Kidney epithelial cell (primary cell): ENCODE data around the gene SURF1. TPM values are rescaled to one million over a fixed set of nuclear protein-coding genes. Genes with fewer than 3 reads are reported as not detected.

Experiments
- DNase-seq: peaks from one replicate; pipeline ENCODE4 v3.0.0-alpha.2; 2010; ENCODE audit warnings: low read depth
- H3K27me3 ChIP-seq: 2 replicates; pipeline ENCODE4 v1.6.0; 2011; ENCODE audit warnings: low read length; ENCODE audit not compliant: control insufficient read depth, insufficient read depth
- H3K36me3 ChIP-seq: 2 replicates; pipeline ENCODE4 v1.5.1; 2011; ENCODE audit warnings: low read length; ENCODE audit not compliant: control insufficient read depth, insufficient read depth
- H3K4me3 ChIP-seq: 2 replicates; pipeline ENCODE4 v1.5.1; 2011; ENCODE audit warnings: low read depth, mild to moderate bottlenecking, control low read depth, low read length
- total RNA-seq: library from RNA; depleted of rRNA; stranded (reverse); fragments of >200 nt; gene quantifications from 2 replicates; pipeline ENCODE4 v1.2.3, GENCODE V29; 2015
- TF ChIP-seq, protein P1 (sequence below): IDR thresholded peaks from 2 replicates; pipeline ENCODE4 v1.5.1; 2011; ENCODE audit warnings: mild to moderate bottlenecking, moderate library complexity, low read length, control low read depth, inconsistent platforms; ENCODE audit not compliant: insufficient read depth, poor library complexity, severe bottlenecking

The SURF1 gene, protein sequence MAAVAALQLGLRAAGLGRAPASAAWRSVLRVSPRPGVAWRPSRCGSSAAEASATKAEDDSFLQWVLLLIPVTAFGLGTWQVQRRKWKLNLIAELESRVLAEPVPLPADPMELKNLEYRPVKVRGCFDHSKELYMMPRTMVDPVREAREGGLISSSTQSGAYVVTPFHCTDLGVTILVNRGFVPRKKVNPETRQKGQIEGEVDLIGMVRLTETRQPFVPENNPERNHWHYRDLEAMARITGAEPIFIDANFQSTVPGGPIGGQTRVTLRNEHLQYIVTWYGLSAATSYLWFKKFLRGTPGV
- 39.2 and 56.4 TPM in 2 replicates for total RNA-seq

DNA sequence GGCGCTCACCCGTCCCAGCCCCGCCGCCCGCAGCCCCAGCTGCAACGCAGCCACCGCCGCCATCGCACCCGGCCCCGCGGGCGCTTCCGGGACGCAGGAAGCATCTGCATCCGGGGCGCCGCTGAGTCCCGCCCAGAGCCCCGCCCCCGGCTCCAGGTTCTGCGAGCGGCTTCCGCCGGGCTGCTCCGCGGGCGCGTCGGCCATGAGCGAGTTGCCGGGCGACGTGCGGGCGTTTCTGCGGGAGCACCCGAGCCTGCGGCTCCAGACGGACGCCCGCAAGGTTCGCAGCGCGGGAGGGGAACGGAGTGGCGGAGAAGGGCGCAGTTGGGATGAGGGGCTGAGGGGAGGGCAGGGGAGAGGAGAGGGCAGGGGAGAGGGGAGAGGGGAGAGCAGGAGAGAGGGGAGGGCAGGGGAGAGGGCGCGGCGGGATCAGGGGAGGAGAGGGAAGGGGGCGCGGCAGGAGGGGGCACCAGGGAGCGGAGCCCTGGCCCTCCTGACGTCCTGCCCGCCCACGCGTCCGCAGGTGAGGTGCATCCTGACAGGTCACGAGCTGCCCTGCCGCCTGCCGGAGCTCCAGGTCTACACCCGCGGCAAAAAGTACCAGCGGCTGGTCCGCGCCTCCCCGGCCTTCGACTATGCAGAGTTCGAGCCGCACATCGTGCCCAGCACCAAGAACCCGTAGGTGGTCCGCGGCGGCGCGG is at the start of gene SURF1, which contains the start of gene SURF2:
Gene SURF1, minus strand, starts transcription at position 97 of the 701 bp plus-strand sequence. Its CDS starts 34 bp downstream, at position 63.
Gene SURF2, plus strand, starts transcription at position 160 of the 701 bp plus-strand sequence. Its CDS starts 43 bp downstream, at position 203.
- TF ChIP-seq, protein P1, sequence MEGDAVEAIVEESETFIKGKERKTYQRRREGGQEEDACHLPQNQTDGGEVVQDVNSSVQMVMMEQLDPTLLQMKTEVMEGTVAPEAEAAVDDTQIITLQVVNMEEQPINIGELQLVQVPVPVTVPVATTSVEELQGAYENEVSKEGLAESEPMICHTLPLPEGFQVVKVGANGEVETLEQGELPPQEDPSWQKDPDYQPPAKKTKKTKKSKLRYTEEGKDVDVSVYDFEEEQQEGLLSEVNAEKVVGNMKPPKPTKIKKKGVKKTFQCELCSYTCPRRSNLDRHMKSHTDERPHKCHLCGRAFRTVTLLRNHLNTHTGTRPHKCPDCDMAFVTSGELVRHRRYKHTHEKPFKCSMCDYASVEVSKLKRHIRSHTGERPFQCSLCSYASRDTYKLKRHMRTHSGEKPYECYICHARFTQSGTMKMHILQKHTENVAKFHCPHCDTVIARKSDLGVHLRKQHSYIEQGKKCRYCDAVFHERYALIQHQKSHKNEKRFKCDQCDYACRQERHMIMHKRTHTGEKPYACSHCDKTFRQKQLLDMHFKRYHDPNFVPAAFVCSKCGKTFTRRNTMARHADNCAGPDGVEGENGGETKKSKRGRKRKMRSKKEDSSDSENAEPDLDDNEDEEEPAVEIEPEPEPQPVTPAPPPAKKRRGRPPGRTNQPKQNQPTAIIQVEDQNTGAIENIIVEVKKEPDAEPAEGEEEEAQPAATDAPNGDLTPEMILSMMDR: peak; percentile 19
- peaks cover 3% of the 10 kb centered on the region for H3K36me3 ChIP-seq
- H3K4me3 ChIP-seq: peak within 1 kb of the TSS; percentile 83
- H3K27me3 ChIP-seq: no peaks in the 10 kb centered on the region
- peak; percentile 39 for DNase-seq

DNA sequence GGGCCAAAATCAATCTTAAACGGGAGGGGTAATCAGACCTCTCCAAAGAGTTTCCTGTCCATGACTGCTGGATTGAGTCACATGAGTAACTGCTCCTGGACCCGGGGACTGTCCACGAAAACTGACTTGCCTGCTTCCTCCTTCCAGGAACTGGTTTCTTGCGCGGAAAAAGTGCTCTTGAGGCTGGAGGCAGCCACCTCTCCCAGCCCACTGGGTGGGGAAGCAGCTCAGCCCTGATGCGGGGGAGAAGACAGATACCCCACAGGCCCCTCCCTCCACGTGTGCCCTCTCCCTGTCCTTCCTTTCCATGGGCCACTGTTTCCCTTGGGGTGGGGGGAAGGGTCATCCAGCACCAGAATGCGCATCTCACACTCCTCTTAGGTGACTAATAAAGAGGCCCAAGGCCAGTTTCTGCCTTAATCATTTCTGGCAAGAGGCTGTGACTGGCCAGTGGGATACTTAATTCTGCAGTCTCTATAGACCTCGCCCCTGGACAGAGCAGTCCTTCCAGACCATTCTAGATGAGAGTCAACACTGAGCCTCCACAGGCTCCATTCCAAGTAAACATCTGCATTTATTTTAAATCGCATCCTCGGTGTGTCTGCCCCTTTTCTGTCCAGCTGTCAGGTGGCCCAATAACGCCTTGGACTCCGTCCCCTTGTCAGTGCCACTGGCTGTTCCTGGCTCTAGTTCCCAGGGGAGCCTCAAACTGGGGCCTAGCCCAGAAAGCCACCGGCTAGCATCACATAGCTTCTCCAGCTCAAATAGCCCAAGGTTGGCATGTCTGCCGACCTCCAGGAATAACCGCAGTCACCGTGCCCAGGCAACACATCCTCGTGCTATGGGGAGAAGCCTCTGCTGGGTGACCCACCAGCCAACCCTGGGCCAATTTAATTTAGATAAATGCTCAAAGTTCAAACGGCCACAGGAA is 49.5 kb upstream of the SURF1 start:
- TF ChIP-seq, protein P1: no peak
- no peak for DNase-seq
- no peaks in the 10 kb centered on the region for H3K27me3 ChIP-seq
- peaks cover 5% of the 10 kb centered on the region for H3K36me3 ChIP-seq
- no peak overlapping the region for H3K4me3 ChIP-seq

DNA sequence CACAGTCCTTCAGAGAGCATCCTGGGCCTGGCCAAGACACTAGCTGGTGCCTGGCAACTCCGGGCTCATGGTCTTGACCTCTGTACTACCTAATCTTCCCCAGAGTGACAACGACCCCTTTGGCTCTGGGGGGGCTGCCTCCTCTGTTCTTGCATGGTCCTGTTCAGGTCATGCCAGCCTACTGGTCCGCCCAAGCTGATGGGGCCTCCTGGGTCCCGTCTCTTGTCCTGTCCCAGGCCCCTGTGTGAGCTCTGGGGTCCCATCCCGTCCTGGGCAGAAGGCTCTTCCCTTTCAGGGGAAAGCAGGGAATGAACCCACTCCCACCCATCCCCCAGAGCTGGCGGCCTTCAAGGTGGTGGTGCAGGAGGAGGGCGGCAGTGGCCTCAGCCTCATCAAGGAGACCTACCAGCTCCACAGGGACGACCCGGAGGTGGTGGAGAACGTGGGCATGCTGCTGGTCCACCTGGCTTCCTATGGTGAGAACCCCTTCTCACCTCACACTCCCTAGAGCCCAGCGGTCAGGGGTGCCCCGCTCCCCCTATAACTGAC is 48.2 kb upstream of the SURF1 start:
- DNase-seq: no peak
- Histone ChIP-seq H3K4me3 (no peak overlapping the region), H3K27me3 (no peaks in the 10 kb centered on the region), H3K36me3 (peaks cover 3% of the 10 kb centered on the region)
- TF ChIP-seq, protein P1: no peak

DNA sequence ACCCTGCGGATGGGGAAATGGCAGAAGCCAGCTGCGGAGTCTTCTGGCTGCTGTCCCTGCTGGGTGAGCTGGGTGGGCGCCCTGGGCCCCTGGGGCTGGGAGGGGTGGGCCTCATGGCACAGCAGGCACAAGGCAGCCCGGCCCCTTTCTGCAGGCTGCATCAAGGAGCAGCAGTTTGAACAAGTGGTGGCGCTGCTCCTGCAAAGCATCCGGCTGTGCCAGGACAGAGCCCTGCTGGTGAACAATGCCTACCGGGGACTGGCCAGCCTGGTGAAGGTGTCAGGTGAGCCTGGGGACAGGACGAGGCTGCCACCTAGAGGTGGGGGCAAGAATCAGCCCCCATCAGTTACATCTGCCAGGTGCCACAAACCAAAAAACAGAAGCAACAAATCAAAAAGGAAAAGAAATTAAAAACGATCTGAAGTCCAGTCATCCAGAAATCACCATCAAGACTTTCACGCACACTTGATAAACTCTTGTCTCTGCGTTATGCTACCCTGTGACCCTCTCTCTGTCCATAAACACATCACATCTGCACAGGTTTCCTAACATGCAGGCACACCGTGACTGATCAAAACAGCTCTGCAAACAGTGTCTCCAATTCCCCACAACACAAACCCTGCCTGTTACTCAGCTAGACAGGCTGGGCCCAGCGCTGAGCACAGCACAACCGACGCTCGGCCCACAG is 47.6 kb upstream of the SURF1 start:
- DNase-seq: peak; percentile 7
- Histone ChIP-seq H3K27me3 (no peaks in the 10 kb centered on the region), H3K36me3 (peaks cover 3% of the 10 kb centered on the region), H3K4me3 (no peak overlapping the region)
- TF ChIP-seq, protein P1: peak; percentile 76

DNA sequence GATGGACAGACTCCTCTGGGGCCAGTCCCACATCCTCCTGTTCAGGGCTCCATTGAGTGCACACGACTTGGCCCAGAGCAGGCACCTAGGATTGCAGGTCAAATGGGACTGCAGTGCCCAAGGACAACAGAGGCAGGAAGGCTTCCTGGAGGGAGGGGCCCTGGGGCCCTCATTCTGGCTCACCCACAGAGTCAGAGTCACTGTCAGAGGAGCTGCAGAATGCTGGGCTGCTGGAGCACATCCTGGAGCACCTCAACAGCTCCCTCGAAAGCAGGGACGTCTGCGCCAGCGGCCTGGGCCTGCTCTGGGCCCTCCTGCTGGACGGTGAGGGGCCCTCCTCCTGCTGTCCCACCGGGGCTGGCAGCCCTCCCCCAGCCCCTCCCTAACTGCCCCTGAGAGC is 46.4 kb upstream of the SURF1 start:
- TF ChIP-seq, protein P1: no peak
- Histone ChIP-seq H3K36me3 (peaks cover 3% of the 10 kb centered on the region), H3K27me3 (peaks cover 3% of the 10 kb centered on the region), H3K4me3 (no peak overlapping the region)
- DNase-seq: no peak
